ES-I3 (cell line): Measurements from ENCODE around the gene CLCN4.

Source experiments
- H3K36me3 ChIP-seq: 2 replicates; pipeline ENCODE4 v1.6.1; 2013; ENCODE audit warnings: mild to moderate bottlenecking, low read length, control low read depth, moderate library complexity; ENCODE audit not compliant: insufficient read depth
- H3K4me1 ChIP-seq: 2 replicates; pipeline ENCODE4 v1.6.1; 2013; ENCODE audit warnings: mild to moderate bottlenecking, control low read depth, low read length; ENCODE audit not compliant: insufficient read depth
- H3K9ac ChIP-seq: 2 replicates; pipeline ENCODE4 v1.6.1; 2013; ENCODE audit warnings: low read depth, mild to moderate bottlenecking, low read length, moderate library complexity
- H3K9me3 ChIP-seq: 2 replicates; pipeline ENCODE4 v1.6.1; 2013; ENCODE audit warnings: mild to moderate bottlenecking, low read length, moderate library complexity; ENCODE audit not compliant: control insufficient read depth, insufficient read depth

CLCN4 gene

DNA sequence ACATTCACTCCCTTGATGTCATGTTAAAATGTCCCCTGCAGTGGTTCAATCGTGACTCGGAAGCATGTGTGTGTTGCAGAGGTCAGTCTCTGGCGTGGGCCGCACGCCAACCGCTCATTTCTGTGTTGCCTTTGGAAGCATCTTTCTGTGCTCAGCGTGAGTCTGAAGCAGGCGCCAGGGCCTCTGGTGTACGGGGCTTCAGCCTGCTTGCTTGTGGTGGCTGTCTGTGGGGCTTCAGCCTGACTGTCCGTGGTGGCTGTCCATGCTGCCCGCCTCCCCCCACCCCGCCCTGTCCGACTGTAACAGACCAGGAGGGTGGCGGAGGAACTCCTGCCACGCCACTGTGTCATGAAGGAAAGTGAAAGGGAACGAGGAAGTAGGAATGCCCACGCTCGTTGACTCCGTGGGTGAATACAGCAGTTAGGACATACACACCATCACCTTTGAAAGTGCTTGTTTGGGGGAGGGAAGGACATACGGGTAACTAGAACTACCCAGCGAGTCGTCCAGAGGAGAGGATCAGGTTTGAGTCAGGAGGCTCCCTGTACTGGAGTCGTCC is 14.7 kb upstream of the CLCN4 start:
- peaks cover 5% of the 10 kb centered on the region for H3K9me3 ChIP-seq
- H3K36me3 ChIP-seq = no peaks in the 10 kb centered on the region
- no peak overlapping the region for H3K9ac ChIP-seq
- H3K4me1 ChIP-seq = no peaks in the 10 kb centered on the region

- H3K9ac ChIP-seq = no peak overlapping the region
- no peaks in the 10 kb centered on the region for H3K4me1 ChIP-seq
- H3K9me3 ChIP-seq = peaks cover 5% of the 10 kb centered on the region
- H3K36me3 ChIP-seq = no peaks in the 10 kb centered on the region
Observed at GRCh38 chrX:10143071-10143983, 13.4 kb upstream of the CLCN4 start.

GRCh38 chrX:10146346-10146745 is 10.4 kb upstream of the CLCN4 start:
- Histone ChIP-seq H3K9ac (no peak overlapping the region), H3K4me1 (no peaks in the 10 kb centered on the region), H3K36me3 (no peaks in the 10 kb centered on the region), H3K9me3 (peaks cover 5% of the 10 kb centered on the region)

- no peaks in the 10 kb centered on the region for H3K4me1 ChIP-seq
- H3K9me3 ChIP-seq = no peaks in the 10 kb centered on the region
- H3K9ac ChIP-seq = no peak overlapping the region
- no peaks in the 10 kb centered on the region for H3K36me3 ChIP-seq
Observed at GRCh38 chrX:10152086-10152485, 4.7 kb upstream of the CLCN4 start.

- H3K4me1 ChIP-seq = peaks cover 11% of the 10 kb centered on the region
- H3K9me3 ChIP-seq = no peaks in the 10 kb centered on the region
- H3K9ac ChIP-seq = no peak overlapping the region
- H3K36me3 ChIP-seq = no peaks in the 10 kb centered on the region
Observed at GRCh38 chrX:10155137-10155536, 1.6 kb upstream of the CLCN4 start.

DNA sequence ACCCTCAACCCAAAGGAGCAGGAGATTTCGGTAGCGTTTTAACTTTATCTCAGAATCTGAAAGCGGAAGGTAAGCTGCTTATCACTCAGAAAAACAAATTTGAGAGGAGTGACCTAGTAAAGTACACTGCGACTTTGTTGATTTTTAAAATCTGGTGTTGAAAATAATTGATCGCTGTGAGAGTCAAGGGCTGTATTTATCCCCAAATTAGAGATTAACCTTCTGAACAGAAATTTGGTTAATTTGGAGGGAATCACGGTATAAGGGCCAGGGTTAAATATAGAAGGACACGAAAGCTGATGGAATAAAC is 212 bp downstream of the CLCN4 start:
- Histone ChIP-seq H3K4me1 (peaks cover 16% of the 10 kb centered on the region), H3K9ac (peak overlapping the region; percentile 44), H3K36me3 (no peaks in the 10 kb centered on the region), H3K9me3 (no peaks in the 10 kb centered on the region)

GRCh38 chrX:10157543-10157942 is 768 bp downstream of the CLCN4 start:
- no peaks in the 10 kb centered on the region for H3K36me3 ChIP-seq
- no peaks in the 10 kb centered on the region for H3K9me3 ChIP-seq
- peak overlapping the region; percentile 44; the same call in 1 of the 2 replicates for H3K9ac ChIP-seq
- H3K4me1 ChIP-seq = peaks cover 16% of the 10 kb centered on the region

GRCh38 chrX:10158279-10159144 is 1.7 kb downstream of the CLCN4 start:
- Histone ChIP-seq H3K9me3 (no peaks in the 10 kb centered on the region), H3K36me3 (no peaks in the 10 kb centered on the region), H3K4me1 (peaks cover 16% of the 10 kb centered on the region), H3K9ac (peak overlapping the region; percentile 47; the same call in 1 of the 2 replicates)

DNA sequence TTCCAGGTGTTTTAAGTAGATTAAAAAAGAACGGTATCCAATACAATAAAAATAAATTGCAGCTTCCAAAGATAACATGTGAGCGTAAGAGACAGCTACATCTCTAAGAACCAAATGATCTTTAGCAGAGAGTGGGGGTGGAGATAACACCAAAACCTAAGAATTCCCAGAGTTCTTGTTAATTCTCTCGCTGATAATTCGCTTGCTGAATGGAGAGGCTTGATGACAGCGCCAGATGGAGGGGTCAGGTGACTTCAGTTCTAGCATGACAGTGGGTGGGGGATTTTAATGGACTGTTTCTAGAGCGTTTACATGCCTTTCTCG is 2.3 kb downstream of the CLCN4 start:
- Histone ChIP-seq H3K9me3 (no peaks in the 10 kb centered on the region), H3K4me1 (peaks cover 16% of the 10 kb centered on the region), H3K36me3 (no peaks in the 10 kb centered on the region), H3K9ac (no peak overlapping the region)

DNA sequence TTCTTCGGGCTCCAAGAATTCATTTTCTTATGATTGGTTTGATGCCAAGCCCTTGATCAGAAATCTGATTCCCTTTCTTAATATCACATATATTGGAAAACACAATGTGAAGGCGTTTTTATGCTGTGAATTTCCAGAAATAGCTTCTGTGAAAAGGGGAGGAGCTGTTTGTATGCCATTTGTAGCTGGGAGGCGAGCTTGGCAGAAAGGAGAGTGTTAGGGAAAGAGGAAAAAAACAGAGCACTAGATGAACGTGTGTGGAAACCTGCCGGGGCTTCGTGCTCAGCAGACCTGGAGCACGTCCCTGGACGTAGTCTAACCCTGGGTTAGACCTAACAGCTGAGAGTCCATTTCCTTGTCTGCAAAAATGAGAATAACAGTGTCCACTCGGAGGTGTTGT is 3.4 kb downstream of the CLCN4 start:
- Histone ChIP-seq H3K36me3 (no peaks in the 10 kb centered on the region), H3K9ac (no peak overlapping the region), H3K9me3 (no peaks in the 10 kb centered on the region), H3K4me1 (peaks cover 16% of the 10 kb centered on the region)

GRCh38 chrX:10163031-10163430 is 6.3 kb downstream of the CLCN4 start:
- Histone ChIP-seq H3K4me1 (peaks cover 16% of the 10 kb centered on the region), H3K36me3 (no peaks in the 10 kb centered on the region), H3K9ac (no peak overlapping the region), H3K9me3 (no peaks in the 10 kb centered on the region)

GRCh38 chrX:10164879-10165278 is 8.1 kb downstream of the CLCN4 start:
- Histone ChIP-seq H3K4me1 (peaks cover 6% of the 10 kb centered on the region; the same call in 1 of the 2 replicates), H3K9ac (no peak overlapping the region), H3K9me3 (no peaks in the 10 kb centered on the region; the same call in 1 of the 2 replicates), H3K36me3 (no peaks in the 10 kb centered on the region)

DNA sequence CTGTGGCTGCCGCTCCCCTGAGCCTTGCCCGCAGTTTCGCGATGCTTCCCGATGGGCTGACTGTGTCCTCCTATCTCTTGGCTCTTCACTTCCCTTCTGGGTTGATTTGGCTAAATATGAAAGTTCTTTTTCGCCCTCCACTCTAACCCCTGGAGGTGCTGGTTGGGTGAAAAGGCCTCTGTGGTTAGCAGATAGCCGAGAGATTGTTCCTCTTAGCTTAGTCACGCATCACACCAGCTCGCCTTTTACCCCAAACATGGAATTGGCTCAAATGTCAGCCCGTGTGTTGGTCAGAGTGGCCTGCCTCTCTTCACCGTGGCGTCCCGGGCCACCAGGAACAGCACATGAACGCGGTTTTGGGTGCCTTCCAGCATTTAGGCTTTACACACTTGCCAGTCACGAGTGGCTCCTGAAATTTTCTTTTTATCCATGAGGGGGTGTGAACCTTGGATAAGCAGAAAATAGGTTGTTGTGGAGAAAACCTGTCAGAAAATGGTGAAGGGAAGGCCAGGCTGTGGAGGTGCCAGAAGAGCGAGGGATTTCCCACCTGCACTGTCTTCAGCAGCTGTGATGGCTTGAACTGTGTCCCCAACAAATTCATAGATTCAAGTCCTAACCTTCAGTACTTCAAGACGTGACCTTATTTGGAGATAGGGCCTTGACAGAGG is 8.9 kb downstream of the CLCN4 start:
- no peaks in the 10 kb centered on the region for H3K36me3 ChIP-seq
- no peak overlapping the region for H3K9ac ChIP-seq
- H3K4me1 ChIP-seq = no peaks in the 10 kb centered on the region
- no peaks in the 10 kb centered on the region; the same call in 1 of the 2 replicates for H3K9me3 ChIP-seq

- Histone ChIP-seq H3K9me3 (no peaks in the 10 kb centered on the region; the same call in 1 of the 2 replicates), H3K9ac (no peak overlapping the region), H3K4me1 (no peaks in the 10 kb centered on the region), H3K36me3 (no peaks in the 10 kb centered on the region)
Observed at GRCh38 chrX:10166248-10166716, 9.5 kb downstream of the CLCN4 start.
